CD14-positive monocyte (primary cell): ENCODE measurements around the gene GAPDHS. TPM values are rescaled to one million over a fixed set of nuclear protein-coding genes. Genes with fewer than 3 reads are reported as not detected.

ENCODE experiments used
- DNase-seq, 3 donors: peaks; one replicate each; pipeline ENCODE4 v3.0.0-alpha.2; 2011 to 2022
- H2AFZ ChIP-seq: 2 replicates; pipeline ENCODE4 v1.6.0; 2012; ENCODE audit warnings: mild to moderate bottlenecking, low read depth, low read length, inconsistent platforms; ENCODE audit not compliant: insufficient read depth, poor library complexity, severe bottlenecking
- H3K27ac ChIP-seq, 2 donors: 1 replicate in 1 of 2; 2 replicates in 1 of 2; pipeline ENCODE4 v1.5.1; 2012 to 2013; ENCODE audit warnings: low read length in 2 of 2, control low read depth in 1 of 2, inconsistent platforms in 1 of 2, low read depth in 1 of 2, mild to moderate bottlenecking in 1 of 2
- H3K27me3 ChIP-seq, 2 donors: one replicate each; pipeline versions ENCODE4 v1.6.0 to v1.6.1; 2011 to 2013; ENCODE audit warnings: low read length in 2 of 2; ENCODE audit not compliant: control insufficient read depth in 2 of 2, insufficient read depth in 2 of 2
- H3K36me3 ChIP-seq, 2 donors: replicated peaks in 1 of 2; 1 replicate in 1 of 2; 2 replicates in 1 of 2; pipeline versions ENCODE4 v1.5.1 to v1.6.1; 2012 to 2013; ENCODE audit warnings: low read length in 2 of 2, control low read depth in 1 of 2, inconsistent platforms in 1 of 2, mild to moderate bottlenecking in 1 of 2; ENCODE audit not compliant: insufficient read depth in 2 of 2, control insufficient read depth in 1 of 2
- H3K4me1 ChIP-seq, 2 donors: 1 replicate in 1 of 2; 2 replicates in 1 of 2; pipeline versions ENCODE4 v1.5.1 to v1.6.1; 2012 to 2013; ENCODE audit warnings: low read length in 2 of 2, control low read depth in 1 of 2, inconsistent platforms in 1 of 2, mild to moderate bottlenecking in 1 of 2, moderate library complexity in 1 of 2; ENCODE audit not compliant: insufficient read depth in 2 of 2, control insufficient read depth in 1 of 2
- H3K4me2 ChIP-seq: replicated peaks from 2 replicates; pipeline ENCODE3; 2012; ENCODE audit warnings: low read length, moderate library complexity, mild to moderate bottlenecking; ENCODE audit not compliant: poor library complexity, severe bottlenecking; ENCODE audit errors: extremely low read depth
- H3K4me3 ChIP-seq, 3 experiments: fragments of 200-600 bp in 1 of 3; sonication (generic) in 1 of 3; replicated peaks in 1 of 3; 1 replicate in 2 of 3; 2 replicates in 1 of 3; pipeline ENCODE4 v1.5.1; 2011 to 2013; ENCODE audit warnings: low read length in 3 of 3, mild to moderate bottlenecking in 3 of 3, control low read depth in 2 of 3, low read depth in 2 of 3, inconsistent platforms in 1 of 3, moderate library complexity in 1 of 3
- H3K79me2 ChIP-seq: 2 replicates; pipeline ENCODE4 v1.6.0; 2012; ENCODE audit warnings: mild to moderate bottlenecking, control low read depth, inconsistent platforms, low read length, moderate library complexity; ENCODE audit not compliant: insufficient read depth
- H3K9ac ChIP-seq: 2 replicates; pipeline ENCODE4 v1.6.0; 2017; ENCODE audit warnings: low read length, mild to moderate bottlenecking; ENCODE audit not compliant: insufficient read depth, poor library complexity, severe bottlenecking
- H3K9me3 ChIP-seq, 2 donors: replicated peaks in 1 of 2; 1 replicate in 1 of 2; 2 replicates in 1 of 2; pipeline versions ENCODE4 v1.5.1 to v1.6.1; 2012 to 2013; ENCODE audit warnings: low read length in 2 of 2, control low read depth in 1 of 2; ENCODE audit not compliant: control insufficient read depth in 1 of 2, insufficient read depth in 1 of 2
- H4K20me1 ChIP-seq: 2 replicates; pipeline ENCODE4 v1.6.0; 2012; ENCODE audit warnings: mild to moderate bottlenecking, low read length, control low read depth, moderate library complexity; ENCODE audit not compliant: insufficient read depth
- H3K27ac Mint-ChIP-seq, 7 donors: one replicate each; pipeline ENCODE4 v1.8.0; 2020; ENCODE audit warnings: mild to moderate bottlenecking in 7 of 7, mixed read lengths in 7 of 7, moderate library complexity in 6 of 7, inconsistent platforms in 2 of 7
- H3K27me3 Mint-ChIP-seq, 3 donors: one replicate each; pipeline ENCODE4 v1.8.0; 2021 to 2022; ENCODE audit warnings: low read depth in 3 of 3, mild to moderate bottlenecking in 3 of 3, mixed read lengths in 3 of 3, moderate library complexity in 3 of 3, inconsistent platforms in 1 of 3
- H3K36me3 Mint-ChIP-seq, 2 donors: one replicate each; pipeline ENCODE4 v1.8.0; 2020; ENCODE audit warnings: mixed read lengths in 2 of 2, inconsistent platforms in 1 of 2, mild to moderate bottlenecking in 1 of 2
- H3K4me1 Mint-ChIP-seq: one replicate; pipeline ENCODE4 v1.8.0; 2020; ENCODE audit warnings: mild to moderate bottlenecking, mixed read lengths
- H3K4me3 Mint-ChIP-seq, 2 donors: one replicate each; pipeline ENCODE4 v1.8.0; 2020; ENCODE audit warnings: mild to moderate bottlenecking in 2 of 2, mixed read lengths in 2 of 2, moderate library complexity in 1 of 2
- H3K9me3 Mint-ChIP-seq, 7 donors: one replicate each; pipeline ENCODE4 v1.8.0; 2020 to 2022; ENCODE audit warnings: mixed read lengths in 7 of 7, mild to moderate bottlenecking in 6 of 7, moderate library complexity in 6 of 7, inconsistent platforms in 2 of 7
- CTCF ChIP-seq: fragments of 200-600 bp; IDR thresholded peaks from one replicate; pipeline ENCODE4 v1.8.0; 2022; ENCODE audit warnings: antibody characterized with exemption, mild to moderate bottlenecking
- WGBS: methylation state at CpG from one replicate; pipeline ENCODE4 v1.1.5; 2013; ENCODE audit warnings: missing lambda C conversion rate; ENCODE audit not compliant: insufficient coverage; 5-methylcytosine and 5-hydroxymethylcytosine counted together
- intact Hi-C, 2 donors: fragments of 100-400 bp; cut with micrococcal nuclease; formaldehyde crosslinking; loops; one replicate each; pipeline versions ENCODE4 v1.15.0 to v1.15.1; 2023
- polyA minus RNA-seq: library from RNA; depleted of rRNA, polyadenylated mRNA; stranded (reverse); fragments of >200 nt; gene quantifications from 2 replicates; pipeline ENCODE4 v1.2.3, GENCODE V29; 2012
- polyA plus RNA-seq, 3 donors: library from polyadenylated mRNA; depleted of rRNA in 1 of 3; unstranded in 2 of 3; stranded (reverse) in 1 of 3; fragments of 300-500 nt in 2 of 3; fragments of >200 nt in 1 of 3; fragmentation: Illumina TruSeq in 2 of 3; gene quantifications; 1 replicate in 2 of 3; 2 replicates in 1 of 3; pipeline ENCODE4 v1.2.3, GENCODE V29; 2012 to 2021
- total RNA-seq, 12 experiments: library from RNA in 1 of 12; stranded (reverse) in 1 of 12; fragments of 120-200 nt in 1 of 12; gene quantifications; one replicate each; pipeline ENCODE4 v1.2.4 and lab custom pipeline; 2013 to 2026; ENCODE audit warnings: mixed read lengths in 6 of 12, inconsistent platforms in 1 of 12

The GAPDHS gene
- total RNA-seq (2013) = not detected
- polyA plus RNA-seq (not detected), polyA minus RNA-seq (not detected in 2 replicates), total RNA-seq (lab: John Stamatoyannopoulos, UW) (0 to 0.60 (median 0) reads per million in 11 experiments)

GRCh38 chr19:35533201-35533821 is at the start of gene GAPDHS:
Gene GAPDHS, plus strand, starts transcription at chr19:35533456. Its CDS starts 72 bp downstream, at chr19:35533528.
- no peak for DNase-seq
- no peak within 1 kb of the TSS for H3K9ac ChIP-seq
- intact Hi-C loops = no loop called here
- no peaks in the 10 kb centered on the region for H3K9me3 Mint-ChIP-seq
- H3K27ac Mint-ChIP-seq = peak within 1 kb of the TSS in 2 of 7 donors; percentile 13 to 55
- no peaks in the 10 kb centered on the region for H3K36me3 ChIP-seq
- no peaks in the 10 kb centered on the region for H3K79me2 ChIP-seq
- no peak within 1 kb of the TSS for H3K27ac ChIP-seq
- no peaks in the 10 kb centered on the region for H3K9me3 ChIP-seq
- peak within 1 kb of the TSS; percentile 17 for H3K4me2 ChIP-seq
- H3K4me1 ChIP-seq = peaks cover 7 to 11% of the 10 kb centered on the region in 2 donors
- no peaks in the 10 kb centered on the region for H3K36me3 Mint-ChIP-seq
- H4K20me1 ChIP-seq = no peaks in the 10 kb centered on the region
- 59% methylated on average over 34 of the region's 39 CpGs for WGBS
- peaks cover 0 to 20% of the 10 kb centered on the region in 2 donors for H3K27me3 ChIP-seq
- peak within 1 kb of the TSS; percentile 56 for H2AFZ ChIP-seq
- no peak for TF ChIP-seq CTCF
- peaks cover 7% of the 10 kb centered on the region for H3K4me1 Mint-ChIP-seq
- peaks cover 25 to 43% (median 29%) of the 10 kb centered on the region in 3 donors for H3K27me3 Mint-ChIP-seq
- peak within 1 kb of the TSS in 1 of 2 donors; percentile 73 for H3K4me3 Mint-ChIP-seq
- H3K4me3 ChIP-seq = no peak within 1 kb of the TSS

- DNase-seq = no peak
- H2AFZ ChIP-seq = no peak overlapping the region
- no peak for TF ChIP-seq CTCF
- intact Hi-C loops = no loop called here
- no peaks in the 10 kb centered on the region for H3K4me1 ChIP-seq
- no peak overlapping the region for H3K9ac ChIP-seq
- peaks cover 0 to 1% (median 0%) of the 10 kb centered on the region in 7 donors for H3K9me3 Mint-ChIP-seq
- H3K4me2 ChIP-seq = no peak overlapping the region
- WGBS = 78% methylated on average over 6 of the region's 7 CpGs
- H3K79me2 ChIP-seq = no peaks in the 10 kb centered on the region
- H3K27me3 ChIP-seq = peaks cover 0 to 7% of the 10 kb centered on the region in 2 donors
- H3K36me3 Mint-ChIP-seq = no peaks in the 10 kb centered on the region
- H3K36me3 ChIP-seq = no peaks in the 10 kb centered on the region
- no peak overlapping the region for H3K27ac Mint-ChIP-seq
- H3K4me3 ChIP-seq = no peak overlapping the region
- H3K4me1 Mint-ChIP-seq = no peaks in the 10 kb centered on the region
- no peaks in the 10 kb centered on the region for H4K20me1 ChIP-seq
- no peak overlapping the region for H3K4me3 Mint-ChIP-seq
- H3K27me3 Mint-ChIP-seq = peaks cover 11 to 21% (median 14%) of the 10 kb centered on the region in 3 donors
- no peak overlapping the region for H3K27ac ChIP-seq
- no peaks in the 10 kb centered on the region for H3K9me3 ChIP-seq
Measured at GRCh38 chr19:35484252-35485036, 48.8 kb upstream of the GAPDHS start.
